Measurements from ENCODE around the gene MANEAL.

The MANEAL gene

DNA sequence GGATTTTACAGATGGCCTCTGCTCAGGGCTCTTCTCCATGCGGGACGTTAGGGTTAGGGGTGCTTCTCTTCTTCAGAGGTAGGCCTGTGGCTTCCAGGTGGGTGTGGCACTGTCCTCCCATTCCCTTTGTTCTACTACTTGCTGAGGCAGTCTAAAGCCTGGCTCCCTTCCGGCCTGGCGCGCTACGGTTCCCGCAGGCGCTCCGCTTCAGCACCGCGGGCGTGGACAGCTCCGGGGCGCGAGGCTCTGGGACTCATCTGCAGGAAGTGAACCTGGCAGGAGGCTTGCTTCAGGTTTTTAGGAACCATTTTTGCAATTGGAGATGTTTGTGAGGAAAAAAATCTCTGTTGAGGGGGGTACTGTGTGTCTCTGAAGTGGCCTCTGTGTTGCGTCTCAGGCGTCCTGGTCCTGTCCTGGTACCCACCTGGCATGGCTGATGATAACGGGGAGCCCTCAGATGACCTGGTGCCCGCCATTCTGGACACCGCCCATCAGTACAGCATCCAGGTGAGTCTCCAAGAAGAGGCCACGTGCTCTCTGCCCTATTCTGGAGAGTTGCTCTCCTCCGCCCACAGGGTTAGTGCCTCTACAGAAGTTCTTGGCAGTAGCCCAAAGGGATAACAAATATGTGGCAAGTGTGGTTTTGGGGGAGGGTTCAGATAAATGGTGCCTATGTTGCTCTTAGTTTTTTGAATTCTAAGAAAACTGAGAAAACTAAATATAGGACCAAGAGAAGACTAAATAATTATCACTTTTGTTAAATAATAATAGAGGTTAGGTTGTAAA lies 1.9 kb downstream of the MANEAL start:
- no peak for TF ChIP-seq JUND (IDR thresholded peaks at IDR 0.05; ENCODE audit: low read depth)
- peak; percentile 54 to 67 for DNase-seq (ENCODE audit: low read depth in 1 of 2, low spot score in 1 of 2)
- in situ Hi-C loops (cut with HindIII; ENCODE audit: low pct_unique_long_range_greater_than_20kb, low sequenced_read_pairs) = no loop called here

DNA sequence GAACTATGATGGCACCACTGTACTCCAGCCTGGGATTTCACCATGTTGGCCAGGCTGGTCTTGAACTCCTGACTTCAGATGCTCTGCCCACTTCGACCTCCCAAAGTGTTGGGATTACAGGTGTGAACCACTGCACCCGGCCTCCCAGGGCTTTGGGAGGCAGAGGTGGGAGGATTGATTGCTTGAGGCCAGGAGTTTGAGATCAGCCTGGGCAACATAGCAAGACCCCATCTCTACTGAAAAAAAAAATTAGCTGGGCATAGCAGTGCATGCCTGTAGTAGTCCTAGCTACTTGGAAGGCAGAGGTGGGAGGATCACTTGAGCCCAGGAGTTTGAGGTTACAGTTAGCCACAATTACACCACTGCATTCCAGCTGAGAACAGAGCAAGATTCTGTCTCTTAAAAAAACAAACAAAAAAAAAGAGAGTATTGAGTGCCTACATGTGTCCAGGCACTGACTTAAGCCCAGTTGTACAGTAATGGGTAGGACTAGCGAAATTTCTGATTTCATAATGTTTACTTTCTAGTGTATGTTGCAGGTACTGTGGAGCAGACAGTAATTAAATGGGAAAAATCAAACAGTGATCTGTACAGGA lies 4.2 kb downstream of the MANEAL start:
- in situ Hi-C loops (cut with HindIII; ENCODE audit: low pct_unique_long_range_greater_than_20kb, low sequenced_read_pairs) = no loop called here
- no peak for TF ChIP-seq JUND (IDR thresholded peaks at IDR 0.05; ENCODE audit: low read depth)
- DNase-seq (ENCODE audit: low read depth in 1 of 2, low spot score in 1 of 2) = no peak

DNA sequence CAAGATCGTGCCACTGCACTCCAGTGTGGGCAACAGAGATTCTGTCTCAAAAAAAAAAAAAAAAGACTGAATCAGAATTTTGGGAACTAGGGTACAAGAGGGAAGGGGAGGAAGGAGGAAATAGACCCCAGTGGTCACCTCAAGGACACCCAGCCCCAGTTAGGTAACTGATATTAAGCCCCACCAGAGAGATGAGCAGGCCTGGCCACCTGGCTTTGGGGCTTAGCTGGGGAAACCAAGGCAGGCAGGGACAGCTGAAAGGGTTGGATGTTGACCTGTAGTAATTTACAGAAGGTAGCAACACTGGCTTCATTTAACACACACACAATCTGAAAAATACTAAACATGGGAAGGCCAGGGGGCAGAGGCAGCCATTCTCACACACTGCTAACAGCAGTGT lies 8.8 kb downstream of the MANEAL start:
- DNase-seq (ENCODE audit: low read depth in 1 of 2, low spot score in 1 of 2) = no peak
- in situ Hi-C loops (cut with HindIII; ENCODE audit: low pct_unique_long_range_greater_than_20kb, low sequenced_read_pairs) = no loop called here
- no peak for TF ChIP-seq JUND (IDR thresholded peaks at IDR 0.05; ENCODE audit: low read depth)

DNA sequence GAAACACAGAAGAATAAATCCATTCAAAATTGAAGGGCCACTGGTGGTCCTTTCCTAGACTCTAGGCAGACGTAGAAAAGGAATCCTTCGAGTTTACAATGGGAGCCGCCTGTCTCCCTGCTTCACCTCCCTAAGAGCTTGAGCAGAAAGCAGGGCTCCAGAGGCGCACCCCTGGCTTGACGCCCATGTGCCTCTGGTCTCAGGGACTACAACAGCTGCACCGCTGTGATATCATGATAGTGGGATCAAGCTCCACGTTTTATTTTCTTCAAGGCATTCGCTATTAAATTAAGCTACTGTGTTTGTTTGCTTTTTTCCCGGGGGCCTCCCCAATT lies 13.5 kb downstream of the MANEAL start:
- in situ Hi-C loops (cut with HindIII; ENCODE audit: low pct_unique_long_range_greater_than_20kb, low sequenced_read_pairs) = no loop called here
- TF ChIP-seq JUND (IDR thresholded peaks at IDR 0.05; ENCODE audit: low read depth) = no peak
- no peak for DNase-seq (ENCODE audit: low read depth in 1 of 2, low spot score in 1 of 2)

DNA sequence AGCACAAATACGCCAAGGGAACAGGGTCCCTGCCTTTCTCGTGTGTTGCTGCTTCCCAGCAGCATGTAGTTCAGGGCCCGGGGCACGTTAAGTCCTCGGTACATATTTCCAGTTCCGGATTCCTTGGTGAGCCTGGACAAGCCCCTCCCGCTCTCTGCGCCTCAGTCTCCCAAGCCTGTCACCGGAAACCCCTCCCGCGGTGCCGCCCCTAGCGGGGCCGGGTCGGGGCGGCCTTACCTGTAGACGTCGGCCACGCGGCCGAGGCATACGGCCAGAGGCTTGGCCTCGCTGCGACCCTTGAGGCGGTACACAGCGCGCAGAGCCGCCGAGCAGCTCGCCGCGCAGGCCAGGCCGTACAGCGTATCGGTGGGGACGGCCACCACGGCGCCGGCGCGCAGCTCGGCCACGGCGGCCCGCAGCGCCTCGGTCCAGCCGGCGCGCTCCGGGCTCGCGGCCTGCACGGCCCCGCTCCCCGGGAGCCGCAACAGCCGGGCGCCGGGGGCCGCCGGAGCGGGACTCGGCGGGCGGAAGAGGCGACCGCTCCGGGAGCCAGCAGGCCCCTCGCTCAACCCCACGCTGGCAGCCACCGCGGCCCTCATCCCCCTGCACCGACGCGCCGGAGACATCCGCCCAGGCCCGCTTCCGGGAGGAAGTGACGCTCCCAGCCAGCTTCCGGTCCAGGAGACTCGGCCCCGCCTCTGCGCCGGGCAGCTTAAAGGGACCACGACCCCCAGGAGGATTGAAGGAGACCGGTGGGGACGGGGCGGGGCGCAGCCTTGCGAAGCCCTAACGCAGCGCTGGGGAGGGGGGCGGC lies 14.1 kb downstream of the MANEAL start, which contains the start of the genes C1orf122 and YRDC:
C1orf122 (plus strand) TSS at position 236 of the 814 bp plus-strand sequence. CDS start 615 bp downstream, outside the sequence.
YRDC (minus strand) TSS at position 654 of the 814 bp plus-strand sequence; CDS start at position 626, 28 bp downstream.
- peak; percentile 90 to 95 for DNase-seq (ENCODE audit: low read depth in 1 of 2, low spot score in 1 of 2)
- in situ Hi-C loops (cut with HindIII; ENCODE audit: low pct_unique_long_range_greater_than_20kb, low sequenced_read_pairs) = no loop called here
- TF ChIP-seq JUND (IDR thresholded peaks at IDR 0.05; ENCODE audit: low read depth) = no peak

DNA sequence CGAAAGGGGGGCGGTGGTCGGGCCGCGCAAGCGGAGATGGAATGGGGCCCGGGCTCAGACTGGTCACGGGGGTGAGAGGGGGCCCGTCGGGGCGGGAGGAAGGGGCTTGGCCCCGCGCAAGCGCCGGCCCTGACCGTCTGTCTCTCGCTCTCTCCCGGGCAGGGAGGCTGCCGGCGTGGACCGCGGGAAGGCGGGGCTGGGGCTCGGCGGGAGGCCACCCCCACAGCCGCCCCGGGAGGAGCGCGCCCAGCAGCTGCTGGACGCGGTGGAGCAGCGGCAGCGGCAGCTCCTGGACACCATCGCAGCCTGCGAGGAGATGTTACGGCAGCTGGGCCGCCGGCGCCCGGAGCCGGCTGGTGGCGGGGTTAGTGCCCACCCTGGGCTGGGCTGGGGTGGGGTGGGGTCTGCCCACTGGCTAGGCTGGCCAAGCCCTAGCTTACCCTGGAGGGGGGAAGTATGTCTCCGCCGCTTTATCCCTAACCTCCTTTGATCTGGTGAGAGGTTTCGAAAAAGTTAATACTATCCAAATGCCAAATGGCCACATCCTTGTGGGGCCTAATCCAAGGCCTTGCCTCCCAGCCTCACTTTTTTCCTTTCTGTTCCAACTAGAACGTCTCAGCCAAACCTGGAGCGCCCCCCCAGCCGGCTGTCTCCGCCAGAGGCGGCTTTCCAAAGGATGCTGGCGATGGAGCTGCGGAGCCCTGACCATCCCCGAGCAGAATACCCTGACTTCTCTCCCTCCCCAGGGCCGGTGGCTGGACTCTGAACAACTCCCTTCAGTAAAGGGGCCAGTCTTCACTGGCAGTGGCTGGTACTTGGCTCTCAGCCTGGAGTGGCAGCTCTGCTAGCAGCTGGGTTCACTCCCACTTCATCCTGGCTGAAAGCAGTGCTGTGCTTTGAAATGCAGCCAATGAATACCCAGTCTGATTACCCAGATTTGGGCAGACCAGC lies 15.0 kb downstream of the MANEAL start:
- DNase-seq (ENCODE audit: low read depth in 1 of 2, low spot score in 1 of 2) = peak; percentile 42 to 70
- in situ Hi-C loops (cut with HindIII; ENCODE audit: low pct_unique_long_range_greater_than_20kb, low sequenced_read_pairs) = no loop called here

DNA sequence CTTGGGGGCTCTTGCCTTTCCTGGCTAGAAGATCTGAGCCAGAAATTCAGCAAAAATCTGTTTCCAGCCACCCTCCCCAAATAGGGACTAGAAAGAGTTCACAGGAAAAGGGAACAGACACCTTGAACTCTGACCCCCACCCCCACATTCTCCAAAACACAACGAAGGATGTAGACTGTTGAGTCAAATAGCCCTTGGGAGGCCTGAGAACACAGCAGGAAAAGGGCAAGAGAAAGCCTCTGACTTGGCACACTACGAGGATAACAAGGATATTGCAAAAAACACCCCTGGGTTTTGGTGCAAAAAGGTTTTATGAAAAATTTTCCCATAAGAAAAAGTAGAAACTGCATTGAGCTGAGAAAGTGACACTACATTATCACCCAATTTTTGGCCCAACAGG lies 16.3 kb downstream of the MANEAL start:
- TF ChIP-seq JUND (IDR thresholded peaks at IDR 0.05; ENCODE audit: low read depth) = no peak
- no peak for DNase-seq (ENCODE audit: low read depth in 1 of 2, low spot score in 1 of 2)
- in situ Hi-C loops (cut with HindIII; ENCODE audit: low pct_unique_long_range_greater_than_20kb, low sequenced_read_pairs) = no loop called here

More for the DNA sequence above, 15.0 kb downstream of the MANEAL start:
- no peak for TF ChIP-seq JUND (IDR thresholded peaks at IDR 0.05; ENCODE audit: low read depth)

DNA sequence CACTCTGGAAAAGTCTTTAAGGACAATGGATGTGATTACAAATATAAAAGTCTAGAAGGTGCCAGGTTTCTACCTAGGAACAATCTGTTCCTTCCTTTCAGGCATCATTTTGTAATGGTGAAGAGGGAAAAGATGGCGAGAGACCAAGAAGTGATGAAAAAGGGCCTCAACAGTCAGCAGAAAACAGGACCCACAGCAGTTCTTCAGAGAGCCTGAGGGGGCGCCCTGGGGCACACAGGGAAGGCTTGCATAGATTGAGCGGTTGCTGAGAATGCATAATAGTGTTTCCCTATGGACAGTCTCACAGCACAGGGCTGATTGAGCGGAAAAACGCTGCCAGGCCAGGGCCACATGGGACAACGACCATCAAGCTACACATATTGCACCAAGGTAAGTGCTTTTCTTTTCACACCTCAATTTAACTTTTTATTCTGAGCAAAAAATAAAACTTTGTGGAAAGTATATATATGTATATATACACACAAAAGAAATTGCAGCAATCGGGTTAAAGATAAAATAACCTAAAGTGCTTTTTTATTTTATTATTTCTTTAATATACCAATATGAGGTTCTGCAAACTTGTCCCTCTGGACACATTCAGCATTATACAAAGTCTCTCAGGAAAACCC lies 17.5 kb downstream of the MANEAL start:
- no peak for TF ChIP-seq JUND (IDR thresholded peaks at IDR 0.05; ENCODE audit: low read depth)
- peak in 1 of 2 experiments; percentile 82 for DNase-seq (ENCODE audit: low read depth in 1 of 2, low spot score in 1 of 2)
- in situ Hi-C loops (cut with HindIII; ENCODE audit: low pct_unique_long_range_greater_than_20kb, low sequenced_read_pairs) = no loop called here

DNA sequence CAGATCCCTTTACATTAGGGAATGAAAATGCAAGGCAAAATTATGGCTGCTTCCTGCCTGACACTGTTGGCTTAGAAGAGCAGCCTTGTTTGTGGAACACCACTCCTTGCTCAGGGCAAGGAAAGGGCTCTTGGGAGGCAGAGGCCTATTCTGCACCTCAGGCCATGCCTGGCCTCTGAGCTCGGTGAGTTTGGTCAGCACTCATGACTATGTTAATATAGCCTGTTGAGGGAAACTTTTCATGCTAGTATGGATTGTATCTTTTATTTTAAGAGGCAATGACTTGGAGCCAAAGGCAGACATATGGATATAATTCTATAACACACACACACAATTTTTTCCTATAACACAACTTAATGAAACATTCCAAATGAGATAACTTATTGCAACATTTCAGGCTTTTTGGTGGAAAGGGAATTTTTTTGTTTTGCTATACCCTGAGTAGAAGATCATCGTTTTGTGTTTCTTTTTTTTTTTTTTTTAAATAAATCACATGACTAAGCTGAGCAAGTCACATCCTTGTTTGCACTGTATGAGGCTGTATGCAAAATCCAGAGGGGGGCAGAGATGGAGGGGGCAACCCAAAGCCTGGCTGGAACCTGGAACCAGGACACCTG lies 20.0 kb downstream of the MANEAL start:
- DNase-seq (ENCODE audit: low read depth in 1 of 2, low spot score in 1 of 2) = no peak
- no peak for TF ChIP-seq JUND (IDR thresholded peaks at IDR 0.05; ENCODE audit: low read depth)
- in situ Hi-C loops (cut with HindIII; ENCODE audit: low pct_unique_long_range_greater_than_20kb, low sequenced_read_pairs) = no loop called here

DNA sequence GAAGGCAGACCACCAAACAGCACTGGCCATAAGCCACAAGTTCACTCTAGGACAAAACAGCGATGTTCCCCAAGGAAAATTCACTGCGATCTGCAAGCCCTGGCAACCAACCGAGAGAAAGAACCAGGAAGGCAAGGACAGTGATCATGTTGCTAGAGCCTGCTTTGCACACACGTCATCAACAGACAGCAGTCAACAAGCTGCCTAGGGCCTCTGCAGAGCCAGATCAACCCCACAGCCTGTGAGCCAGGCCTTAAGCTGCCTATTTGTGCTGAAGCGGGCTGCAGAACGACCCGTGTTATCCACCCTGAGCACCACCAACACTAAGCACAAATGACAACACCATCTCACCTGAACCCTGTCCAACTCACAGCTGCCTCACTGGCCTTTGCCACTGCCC lies 20.6 kb downstream of the MANEAL start:
- no peak for DNase-seq (ENCODE audit: low read depth in 1 of 2, low spot score in 1 of 2)
- TF ChIP-seq JUND (IDR thresholded peaks at IDR 0.05; ENCODE audit: low read depth) = no peak
- in situ Hi-C loops (cut with HindIII; ENCODE audit: low pct_unique_long_range_greater_than_20kb, low sequenced_read_pairs) = no loop called here

DNA sequence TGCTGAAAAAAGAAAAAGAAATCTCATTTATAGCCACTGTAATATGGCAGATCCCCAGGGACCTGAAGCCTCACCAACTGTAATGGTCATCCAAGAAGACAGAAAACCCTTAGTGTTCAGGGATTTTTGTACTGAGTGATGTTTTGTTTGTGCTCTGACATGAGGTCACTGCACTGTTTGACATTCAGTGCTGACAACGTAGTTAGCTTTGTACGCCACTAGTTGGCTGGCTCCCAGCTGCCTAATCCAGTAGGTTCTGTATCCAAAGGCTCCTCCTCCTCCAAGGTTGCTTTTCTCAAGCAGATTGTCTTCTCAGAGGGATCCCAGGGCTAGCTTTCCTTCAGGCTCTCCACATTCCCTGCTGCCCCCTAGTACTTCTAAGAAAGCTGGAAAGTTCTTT lies 23.8 kb downstream of the MANEAL start:
- no peak for TF ChIP-seq JUND (IDR thresholded peaks at IDR 0.05; ENCODE audit: low read depth)
- peak in 1 of 2 experiments; percentile 61 for DNase-seq (ENCODE audit: low read depth in 1 of 2, low spot score in 1 of 2)
- in situ Hi-C loops (cut with HindIII; ENCODE audit: low pct_unique_long_range_greater_than_20kb, low sequenced_read_pairs) = no loop called here

All from T47D (cell line).